ENCODE data around the gene ZNF473.

DNA sequence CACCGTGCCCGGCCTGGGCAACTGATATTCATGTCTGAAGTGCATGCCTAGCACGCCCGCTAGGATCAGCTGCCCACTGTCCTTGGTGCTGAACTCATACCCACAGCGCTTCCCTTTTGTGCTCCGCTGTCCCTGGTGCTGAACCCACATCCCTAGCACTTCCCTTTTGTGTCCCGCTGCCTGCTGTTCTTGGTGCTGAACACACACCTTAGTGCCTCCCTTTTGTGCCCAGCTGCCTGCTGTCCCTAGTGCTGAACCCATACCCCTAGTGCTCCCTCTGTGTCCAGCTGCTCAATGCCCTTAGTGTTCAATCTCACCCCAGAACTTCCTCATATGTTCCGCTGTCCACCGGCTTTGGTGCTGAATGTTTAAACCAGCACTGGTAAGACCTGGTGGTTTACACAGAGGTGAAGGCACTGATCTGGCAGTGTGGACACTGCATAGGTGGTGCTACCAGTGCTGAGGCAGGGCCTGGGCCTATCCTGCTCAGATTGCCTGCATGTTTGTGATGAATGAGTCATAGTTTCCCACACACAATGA lies 38.6 kb upstream of the ZNF473 start:
- TF ChIP-seq SMC3 (IDR thresholded peaks at IDR 0.05) (no peak), PHF8 (IDR thresholded peaks at IDR 0.05; ENCODE audit: borderline replicate concordance, low read depth) (no peak), MYC (IDR thresholded peaks at IDR 0.05; ENCODE audit: borderline replicate concordance, low read length) (no peak), SREBF2 (IDR thresholded peaks at IDR 0.05) (no peak), NR3C1 (IDR thresholded peaks at IDR 0.05) (no peak), BHLHE40 (IDR thresholded peaks at IDR 0.05; ENCODE audit: low read depth, low read length) (no peak), JUN (IDR thresholded peaks at IDR 0.05) (no peak), FOSL2 (IDR thresholded peaks at IDR 0.05) (no peak), FOSL2 (CRISPR knock-in tag; IDR thresholded peaks at IDR 0.05) (peak; percentile 59; the same call in 1 of the 2 replicates), CHD2 (IDR thresholded peaks at IDR 0.05; ENCODE audit: low read length, partially characterized antibody) (no peak)
- TF ChIP-seq, protein P1, sequence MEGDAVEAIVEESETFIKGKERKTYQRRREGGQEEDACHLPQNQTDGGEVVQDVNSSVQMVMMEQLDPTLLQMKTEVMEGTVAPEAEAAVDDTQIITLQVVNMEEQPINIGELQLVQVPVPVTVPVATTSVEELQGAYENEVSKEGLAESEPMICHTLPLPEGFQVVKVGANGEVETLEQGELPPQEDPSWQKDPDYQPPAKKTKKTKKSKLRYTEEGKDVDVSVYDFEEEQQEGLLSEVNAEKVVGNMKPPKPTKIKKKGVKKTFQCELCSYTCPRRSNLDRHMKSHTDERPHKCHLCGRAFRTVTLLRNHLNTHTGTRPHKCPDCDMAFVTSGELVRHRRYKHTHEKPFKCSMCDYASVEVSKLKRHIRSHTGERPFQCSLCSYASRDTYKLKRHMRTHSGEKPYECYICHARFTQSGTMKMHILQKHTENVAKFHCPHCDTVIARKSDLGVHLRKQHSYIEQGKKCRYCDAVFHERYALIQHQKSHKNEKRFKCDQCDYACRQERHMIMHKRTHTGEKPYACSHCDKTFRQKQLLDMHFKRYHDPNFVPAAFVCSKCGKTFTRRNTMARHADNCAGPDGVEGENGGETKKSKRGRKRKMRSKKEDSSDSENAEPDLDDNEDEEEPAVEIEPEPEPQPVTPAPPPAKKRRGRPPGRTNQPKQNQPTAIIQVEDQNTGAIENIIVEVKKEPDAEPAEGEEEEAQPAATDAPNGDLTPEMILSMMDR (IDR thresholded peaks at IDR 0.05): no peak
- TF ChIP-seq, protein P2, sequence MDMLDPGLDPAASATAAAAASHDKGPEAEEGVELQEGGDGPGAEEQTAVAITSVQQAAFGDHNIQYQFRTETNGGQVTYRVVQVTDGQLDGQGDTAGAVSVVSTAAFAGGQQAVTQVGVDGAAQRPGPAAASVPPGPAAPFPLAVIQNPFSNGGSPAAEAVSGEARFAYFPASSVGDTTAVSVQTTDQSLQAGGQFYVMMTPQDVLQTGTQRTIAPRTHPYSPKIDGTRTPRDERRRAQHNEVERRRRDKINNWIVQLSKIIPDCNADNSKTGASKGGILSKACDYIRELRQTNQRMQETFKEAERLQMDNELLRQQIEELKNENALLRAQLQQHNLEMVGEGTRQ (IDR thresholded peaks at IDR 0.05): no peak

All from A549 (cell line).